Tibial nerve (tissue), 4 donors: ENCODE results near the gene JMJD1C. TPM values are rescaled to one million over a fixed set of nuclear protein-coding genes. Genes with fewer than 3 reads are reported as not detected.
A peak's percentile ranks its signal among the peaks of the same experiment; 100 is the strongest.

Source experiments
- DNase-seq, 2 donors: peaks; one replicate each; pipeline ENCODE4 v3.0.0-alpha.2; 2019; ENCODE audit warnings: low spot score in 2 of 2
- H3K27ac ChIP-seq, 4 donors: fragments of 200-600 bp; sonication (generic) in 3 of 4; one replicate each; pipeline ENCODE4 v1.5.1; 2017 to 2019; ENCODE audit warnings: mild to moderate bottlenecking in 1 of 4
- H3K27me3 ChIP-seq, 2 donors: fragments of 200-600 bp; sonication (generic) in 1 of 2; one replicate each; pipeline versions ENCODE4 v1.5.1 to v1.6.0; 2017 to 2019
- H3K36me3 ChIP-seq, 3 donors: fragments of 200-600 bp; sonication (generic); one replicate each; pipeline ENCODE4 v1.5.1; 2018 to 2019
- H3K4me1 ChIP-seq, 4 donors: fragments of 200-600 bp; sonication (generic) in 3 of 4; one replicate each; pipeline ENCODE4 v1.5.1; 2017 to 2019
- H3K4me3 ChIP-seq, 4 donors: fragments of 200-600 bp; sonication (generic) in 3 of 4; one replicate each; pipeline ENCODE4 v1.5.1; 2017 to 2019; ENCODE audit warnings: mild to moderate bottlenecking in 1 of 4, moderate library complexity in 1 of 4
- H3K9me3 ChIP-seq, 4 donors: fragments of 200-600 bp; sonication (generic) in 3 of 4; one replicate each; pipeline ENCODE4 v1.5.1; 2017 to 2019
- EP300 ChIP-seq, 2 donors: sonication (generic); formaldehyde crosslinking; IDR thresholded peaks; one replicate each; pipeline ENCODE4 v1.6.1; 2017; ENCODE audit warnings: antibody characterized with exemption in 2 of 2, mild to moderate bottlenecking in 1 of 2
- POLR2A ChIP-seq, 2 donors: fragments of 450-650 bp; IDR thresholded peaks; one replicate each; pipeline ENCODE4 v1.6.1; 2017; ENCODE audit warnings: antibody characterized with exemption in 2 of 2, mild to moderate bottlenecking in 2 of 2, moderate library complexity in 2 of 2
- WGBS, 2 donors: methylation state at CpG; one replicate each; pipeline ENCODE4 v1.1.5; 2018; 5-methylcytosine and 5-hydroxymethylcytosine counted together
- total RNA-seq, 4 donors: library from RNA; depleted of rRNA; stranded (reverse); fragments of >200 nt; gene quantifications; one replicate each; pipeline ENCODE4 v1.1.0, GENCODE V29; 2016
- TF ChIP-seq, protein P1 (sequence below), 5 experiments: fragments of 200-600 bp in 3 of 5; fragments of 450-650 bp in 2 of 5; sonication (generic) in 3 of 5; IDR thresholded peaks; one replicate each; pipeline ENCODE4 v1.5.1; 2016 to 2019; ENCODE audit warnings: antibody characterized with exemption in 5 of 5, mild to moderate bottlenecking in 3 of 5, moderate library complexity in 2 of 5

Gene JMJD1C
- total RNA-seq, 4 donors from 2014 or later: 100 to 156 (median 131) TPM

GRCh38 chr10:63197344-63198092, 268.3 kb downstream of the JMJD1C start:
- Histone ChIP-seq H3K27me3 (no peaks in the 10 kb centered on the region), H3K27ac (peak overlapping the region in 2 of 4 donors; percentile 11 to 33), H3K36me3 (peaks cover 0 to 57% (median 0%) of the 10 kb centered on the region in 3 donors), H3K4me1 (peaks cover 0 to 27% (median 0%) of the 10 kb centered on the region in 4 donors), H3K9me3 (no peaks in the 10 kb centered on the region), H3K4me3 (no peak overlapping the region)
- 36 to 43% methylated on average over 2 of the region's 2 CpGs for WGBS, 2 donors
- DNase-seq: no peak
- TF ChIP-seq EP300 (IDR thresholded peaks at IDR 0.05): no peak
- TF ChIP-seq, protein P1, sequence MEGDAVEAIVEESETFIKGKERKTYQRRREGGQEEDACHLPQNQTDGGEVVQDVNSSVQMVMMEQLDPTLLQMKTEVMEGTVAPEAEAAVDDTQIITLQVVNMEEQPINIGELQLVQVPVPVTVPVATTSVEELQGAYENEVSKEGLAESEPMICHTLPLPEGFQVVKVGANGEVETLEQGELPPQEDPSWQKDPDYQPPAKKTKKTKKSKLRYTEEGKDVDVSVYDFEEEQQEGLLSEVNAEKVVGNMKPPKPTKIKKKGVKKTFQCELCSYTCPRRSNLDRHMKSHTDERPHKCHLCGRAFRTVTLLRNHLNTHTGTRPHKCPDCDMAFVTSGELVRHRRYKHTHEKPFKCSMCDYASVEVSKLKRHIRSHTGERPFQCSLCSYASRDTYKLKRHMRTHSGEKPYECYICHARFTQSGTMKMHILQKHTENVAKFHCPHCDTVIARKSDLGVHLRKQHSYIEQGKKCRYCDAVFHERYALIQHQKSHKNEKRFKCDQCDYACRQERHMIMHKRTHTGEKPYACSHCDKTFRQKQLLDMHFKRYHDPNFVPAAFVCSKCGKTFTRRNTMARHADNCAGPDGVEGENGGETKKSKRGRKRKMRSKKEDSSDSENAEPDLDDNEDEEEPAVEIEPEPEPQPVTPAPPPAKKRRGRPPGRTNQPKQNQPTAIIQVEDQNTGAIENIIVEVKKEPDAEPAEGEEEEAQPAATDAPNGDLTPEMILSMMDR (IDR thresholded peaks at IDR 0.05): no peak
- TF ChIP-seq POLR2A (IDR thresholded peaks at IDR 0.05): no peak

DNA sequence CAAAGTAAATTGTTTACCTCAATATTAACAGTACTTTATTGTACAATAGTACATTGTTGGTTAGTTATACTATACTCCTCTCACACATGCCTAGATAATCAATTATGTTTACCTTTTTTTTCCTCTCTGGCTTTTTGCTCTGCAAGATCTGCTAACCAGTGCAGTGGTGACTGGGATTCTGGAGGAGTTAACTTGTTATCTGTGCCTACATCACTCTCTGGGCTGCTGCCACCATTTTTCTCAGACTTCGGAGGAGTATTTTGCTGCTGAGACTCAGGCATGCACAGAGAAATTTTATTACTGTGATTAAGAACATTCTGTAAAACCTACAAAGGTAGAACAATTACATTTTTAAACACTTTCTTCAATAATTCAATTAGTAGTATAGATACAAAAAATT, 273.0 kb downstream of the JMJD1C start:
- Histone ChIP-seq H3K4me3 (no peak overlapping the region), H3K36me3 (peaks cover 0 to 89% (median 9%) of the 10 kb centered on the region in 3 donors), H3K27ac (no peak overlapping the region), H3K9me3 (no peaks in the 10 kb centered on the region), H3K4me1 (peaks cover 0 to 11% (median 0%) of the 10 kb centered on the region in 4 donors), H3K27me3 (no peaks in the 10 kb centered on the region)
- 39 to 56% methylated on average over 1 of the region's 1 CpG for WGBS, 2 donors
- DNase-seq: no peak
- TF ChIP-seq EP300 (IDR thresholded peaks at IDR 0.05) (no peak), POLR2A (IDR thresholded peaks at IDR 0.05) (no peak)
- TF ChIP-seq, protein P1 (IDR thresholded peaks at IDR 0.05): no peak

GRCh38 chr10:63175534-63175933, 290.2 kb downstream of the JMJD1C start:
- 80 to 82% methylated on average over 1 of the region's 1 CpG for whole genome bisulfite sequencing, 2 donors
- peaks cover 0 to 70% (median 0%) of the 10 kb centered on the region in 3 donors for H3K36me3 ChIP-seq

GRCh38 chr10:63173468-63174232, 292.1 kb downstream of the JMJD1C start:
- Histone ChIP-seq H3K36me3 (peaks cover 0 to 61% (median 0%) of the 10 kb centered on the region in 3 donors), H3K4me3 (no peak overlapping the region), H3K4me1 (peaks cover 0 to 30% (median 0%) of the 10 kb centered on the region in 4 donors), H3K27me3 (no peaks in the 10 kb centered on the region), H3K9me3 (no peaks in the 10 kb centered on the region), H3K27ac (no peak overlapping the region)
- TF ChIP-seq, protein P1 (IDR thresholded peaks at IDR 0.05): no peak
- no peak for TF ChIP-seq EP300 (IDR thresholded peaks at IDR 0.05)
- TF ChIP-seq POLR2A (IDR thresholded peaks at IDR 0.05): no peak
- WGBS, 2 donors: 95 to 100% methylated on average over 1 of the region's 1 CpG
- no peak for DNase-seq

More at GRCh38 chr10:63175534-63175933, 290.2 kb downstream of the JMJD1C start:
- H3K27ac ChIP-seq: no peak overlapping the region
- H3K27me3 ChIP-seq: no peaks in the 10 kb centered on the region
- no peaks in the 10 kb centered on the region for H3K9me3 ChIP-seq
- TF ChIP-seq POLR2A (IDR thresholded peaks at IDR 0.05): no peak
- H3K4me1 ChIP-seq: peaks cover 0 to 24% (median 0%) of the 10 kb centered on the region in 4 donors
- no peak overlapping the region for H3K4me3 ChIP-seq
- no peak for DNase-seq

- DNase-seq: no peak
- peaks cover 0 to 50% (median 0%) of the 10 kb centered on the region in 3 donors for H3K36me3 ChIP-seq
- H3K4me3 ChIP-seq: no peak overlapping the region
- H3K27ac ChIP-seq: no peak overlapping the region
- TF ChIP-seq, protein P1 (IDR thresholded peaks at IDR 0.05): no peak
- TF ChIP-seq POLR2A (IDR thresholded peaks at IDR 0.05) (no peak), EP300 (IDR thresholded peaks at IDR 0.05) (no peak)
- no peaks in the 10 kb centered on the region for H3K27me3 ChIP-seq
- 87 to 91% methylated on average over 1 of the region's 1 CpG for WGBS, 2 donors
- peaks cover 0 to 36% (median 0%) of the 10 kb centered on the region in 4 donors for H3K4me1 ChIP-seq
- H3K9me3 ChIP-seq: no peaks in the 10 kb centered on the region
Observed at GRCh38 chr10:63171926-63172325, 293.9 kb downstream of the JMJD1C start.
